CD8-positive, alpha-beta memory T cell (primary cell): Measurements from ENCODE around the gene MAPK8IP1. TPM values are rescaled to one million over a fixed set of nuclear protein-coding genes. Genes with fewer than 3 reads are reported as not detected.
A peak's percentile ranks its signal among the peaks of the same experiment; 100 is the strongest.

Experiments
- CTCF ChIA-PET: fragments of 350-600 bp; sonication (Branson Sonifier 250); formaldehyde crosslinking; loops from one replicate; lab custom pipeline; 2021; ENCODE audit warnings: antibody characterized with exemption; lab: Charles Lee
- POLR2A ChIA-PET: fragments of 350-600 bp; sonication (Branson Sonifier 250); formaldehyde crosslinking; loops from one replicate; lab custom pipeline; 2021; ENCODE audit warnings: antibody characterized with exemption; lab: Charles Lee
- DNase-seq, 5 donors: peaks; one replicate each; pipeline versions ENCODE4 v3.0.0 to v3.0.0-alpha.2; 2020 to 2022; ENCODE audit warnings: mixed read lengths in 1 of 5
- H3K27ac ChIP-seq: one replicate; pipeline ENCODE4 v1.7.0; 2013; ENCODE audit warnings: low read depth, mild to moderate bottlenecking, low read length, moderate library complexity
- H3K27me3 ChIP-seq: 2 replicates; pipeline ENCODE4 v1.7.0; 2013; ENCODE audit warnings: low read length, mild to moderate bottlenecking; ENCODE audit not compliant: insufficient read depth, poor library complexity, severe bottlenecking
- H3K36me3 ChIP-seq: 2 replicates; pipeline ENCODE4 v1.7.0; 2013; ENCODE audit warnings: mild to moderate bottlenecking, low read length, moderate library complexity; ENCODE audit not compliant: insufficient read depth
- H3K4me1 ChIP-seq: 2 replicates; pipeline ENCODE4 v1.7.0; 2013; ENCODE audit warnings: mild to moderate bottlenecking, low read length, moderate library complexity; ENCODE audit not compliant: insufficient read depth
- H3K4me3 ChIP-seq: 2 replicates; pipeline ENCODE4 v1.7.0; 2013; ENCODE audit warnings: mild to moderate bottlenecking, low read length
- H3K9me3 ChIP-seq: 2 replicates; pipeline ENCODE4 v1.7.0; 2013; ENCODE audit warnings: mild to moderate bottlenecking, low read length
- H3K27ac Mint-ChIP-seq, 8 donors: one replicate each; pipeline ENCODE4 v1.8.0; 2020 to 2021; ENCODE audit warnings: mixed read lengths in 8 of 8, mild to moderate bottlenecking in 6 of 8, inconsistent platforms in 3 of 8, moderate library complexity in 3 of 8
- H3K27me3 Mint-ChIP-seq, 2 donors: one replicate each; pipeline ENCODE4 v1.8.0; 2020 to 2021; ENCODE audit warnings: mixed read lengths in 2 of 2, mild to moderate bottlenecking in 1 of 2, moderate library complexity in 1 of 2
- H3K36me3 Mint-ChIP-seq, 3 donors: one replicate each; pipeline ENCODE4 v1.8.0; 2020 to 2021; ENCODE audit warnings: mixed read lengths in 3 of 3, inconsistent platforms in 1 of 3, mild to moderate bottlenecking in 1 of 3
- H3K4me1 Mint-ChIP-seq, 3 donors: one replicate each; pipeline ENCODE4 v1.8.0; 2020 to 2021; ENCODE audit warnings: mixed read lengths in 3 of 3, inconsistent platforms in 1 of 3, mild to moderate bottlenecking in 1 of 3
- H3K4me3 Mint-ChIP-seq, 7 donors: one replicate each; pipeline ENCODE4 v1.8.0; 2020 to 2021; ENCODE audit warnings: mixed read lengths in 7 of 7, mild to moderate bottlenecking in 6 of 7, moderate library complexity in 4 of 7, inconsistent platforms in 2 of 7
- H3K9me3 Mint-ChIP-seq, 5 donors: one replicate each; pipeline ENCODE4 v1.8.0; 2020 to 2022; ENCODE audit warnings: mixed read lengths in 5 of 5, mild to moderate bottlenecking in 3 of 5, moderate library complexity in 2 of 5, inconsistent platforms in 1 of 5
- polyA plus RNA-seq: library from polyadenylated mRNA; unstranded; fragments of 300-500 nt; fragmentation: Illumina TruSeq; gene quantifications from one replicate; pipeline ENCODE4 v1.2.3, GENCODE V29; 2021
- total RNA-seq, 2 experiments: library from RNA; stranded (reverse); gene quantifications; one replicate each; pipeline ENCODE4 v1.2.3, GENCODE V29; 2021

Gene MAPK8IP1
- total and polyA plus RNA-seq, 3 experiments from 2014 or later = 0.23 to 1.1 (median 0.98) TPM

- no peak overlapping the region for H3K4me3 Mint-ChIP-seq
- no peak for DNase-seq
- no peaks in the 10 kb centered on the region for H3K9me3 Mint-ChIP-seq
- H3K4me1 ChIP-seq = no peaks in the 10 kb centered on the region
- no peaks in the 10 kb centered on the region for H3K9me3 ChIP-seq
- no peaks in the 10 kb centered on the region for H3K4me1 Mint-ChIP-seq
- H3K36me3 Mint-ChIP-seq = peaks cover 0 to 73% (median 18%) of the 10 kb centered on the region in 3 donors
- no peaks in the 10 kb centered on the region for H3K27me3 Mint-ChIP-seq
- H3K27me3 ChIP-seq = no peaks in the 10 kb centered on the region
- no peak overlapping the region for H3K4me3 ChIP-seq
- ChIA-PET POLR2A (no interaction called here), CTCF (no interaction called here)
- peaks cover 23% of the 10 kb centered on the region for H3K36me3 ChIP-seq
- no peak overlapping the region for H3K27ac ChIP-seq
- peak overlapping the region in 1 of 8 donors; percentile 61 for H3K27ac Mint-ChIP-seq
Measured at GRCh38 chr11:45939836-45940235, 54.4 kb downstream of the MAPK8IP1 start.

DNA sequence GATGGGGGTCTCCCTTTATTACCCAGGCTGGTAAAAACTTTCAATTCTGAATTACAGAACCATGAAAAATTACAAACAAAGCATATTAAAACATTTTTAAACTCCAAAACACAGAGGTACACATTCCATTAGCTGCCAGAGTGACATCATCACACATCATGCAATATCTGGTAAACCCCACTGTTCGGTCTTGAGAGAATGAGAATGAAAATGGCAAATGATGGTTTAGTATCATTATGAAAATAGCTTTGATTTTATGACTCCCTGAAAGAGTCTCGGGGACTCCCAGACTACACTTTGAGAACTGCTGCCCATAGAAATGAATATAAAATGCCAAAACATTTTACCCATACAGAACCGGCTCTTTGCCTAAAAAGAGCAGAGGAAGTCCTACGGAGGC is 55.8 kb downstream of the MAPK8IP1 start:
- Mint-ChIP-seq H3K4me1 (no peaks in the 10 kb centered on the region), H3K27ac (peak overlapping the region in 3 of 8 donors; percentile 27 to 58 (median 46)), H3K4me3 (no peak overlapping the region), H3K36me3 (peaks cover 6 to 73% (median 21%) of the 10 kb centered on the region in 3 donors), H3K27me3 (no peaks in the 10 kb centered on the region), H3K9me3 (no peaks in the 10 kb centered on the region)
- Histone ChIP-seq H3K27me3 (no peaks in the 10 kb centered on the region), H3K4me3 (no peak overlapping the region), H3K27ac (no peak overlapping the region), H3K36me3 (peaks cover 22% of the 10 kb centered on the region), H3K4me1 (no peaks in the 10 kb centered on the region), H3K9me3 (no peaks in the 10 kb centered on the region)
- POLR2A ChIA-PET = no interaction called here
- CTCF ChIA-PET = no interaction called here
- DNase-seq = no peak

- no peak for DNase-seq
- no peaks in the 10 kb centered on the region for H3K4me1 ChIP-seq
- Mint-ChIP-seq H3K9me3 (no peaks in the 10 kb centered on the region), H3K27ac (peak overlapping the region in 3 of 8 donors; percentile 5 to 30 (median 20)), H3K27me3 (no peaks in the 10 kb centered on the region), H3K36me3 (peaks cover 6 to 76% (median 16%) of the 10 kb centered on the region in 3 donors), H3K4me3 (no peak overlapping the region), H3K4me1 (no peaks in the 10 kb centered on the region)
- H3K4me3 ChIP-seq = no peak overlapping the region
- H3K36me3 ChIP-seq = peaks cover 27% of the 10 kb centered on the region
- POLR2A ChIA-PET = no interaction called here
- H3K27ac ChIP-seq = no peak overlapping the region
- H3K9me3 ChIP-seq = no peaks in the 10 kb centered on the region
- CTCF ChIA-PET = no interaction called here
- H3K27me3 ChIP-seq = no peaks in the 10 kb centered on the region
Measured at GRCh38 chr11:45942381-45942780, 56.9 kb downstream of the MAPK8IP1 start.

- H3K27ac Mint-ChIP-seq = peak overlapping the region in 2 of 8 donors; percentile 39 to 90
- CTCF ChIA-PET = no interaction called here
- no peaks in the 10 kb centered on the region for H3K27me3 ChIP-seq
Measured at GRCh38 chr11:45945397-45945999, 60.0 kb downstream of the MAPK8IP1 start.

DNA sequence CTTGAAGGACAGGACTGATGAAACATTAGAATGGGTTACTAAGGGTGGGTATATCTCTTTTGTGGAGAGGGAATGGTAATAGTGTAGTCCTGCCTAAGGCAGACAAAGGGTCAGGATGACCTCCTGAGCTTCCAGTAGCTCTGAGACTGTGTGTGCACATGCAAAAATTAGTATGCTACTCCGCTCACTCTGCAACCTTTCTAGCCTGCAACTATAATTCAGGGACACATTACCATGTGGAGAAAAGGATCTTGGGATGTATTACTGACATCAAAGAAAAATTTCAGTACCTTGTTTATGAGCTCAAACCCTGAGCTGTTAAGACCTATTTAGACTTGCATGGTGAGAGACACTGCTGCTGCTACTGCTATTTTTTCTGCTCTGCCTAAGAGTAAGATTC is 62.4 kb downstream of the MAPK8IP1 start:
- CTCF ChIA-PET = interaction anchor here (3.3 kb wide), 1 partner anchor 17 kb away, joined by 18 read pairs; no protein-coding TSS in a partner anchor
- no peak overlapping the region for H3K27ac Mint-ChIP-seq
- no peaks in the 10 kb centered on the region for H3K4me1 Mint-ChIP-seq
- H3K9me3 Mint-ChIP-seq = no peaks in the 10 kb centered on the region
- Histone ChIP-seq H3K27me3 (no peaks in the 10 kb centered on the region), H3K27ac (no peak overlapping the region), H3K4me3 (no peak overlapping the region), H3K36me3 (peaks cover 42% of the 10 kb centered on the region), H3K9me3 (no peaks in the 10 kb centered on the region), H3K4me1 (no peaks in the 10 kb centered on the region)
- POLR2A ChIA-PET = no interaction called here
- H3K36me3 Mint-ChIP-seq = peaks cover 6 to 94% (median 10%) of the 10 kb centered on the region in 3 donors
- H3K4me3 Mint-ChIP-seq = no peak overlapping the region
- H3K27me3 Mint-ChIP-seq = no peaks in the 10 kb centered on the region
- DNase-seq = no peak

More at GRCh38 chr11:45945397-45945999, 60.0 kb downstream of the MAPK8IP1 start:
- POLR2A ChIA-PET = no interaction called here
- peaks cover 6 to 91% (median 18%) of the 10 kb centered on the region in 3 donors for H3K36me3 Mint-ChIP-seq
- DNase-seq = no peak
- no peaks in the 10 kb centered on the region for H3K9me3 ChIP-seq
- no peak overlapping the region for H3K27ac ChIP-seq
- peaks cover 45% of the 10 kb centered on the region for H3K36me3 ChIP-seq
- no peak overlapping the region for H3K4me3 ChIP-seq
- H3K27me3 Mint-ChIP-seq = no peaks in the 10 kb centered on the region
- H3K4me3 Mint-ChIP-seq = no peak overlapping the region
- H3K9me3 Mint-ChIP-seq = no peaks in the 10 kb centered on the region
- H3K4me1 ChIP-seq = no peaks in the 10 kb centered on the region
- no peaks in the 10 kb centered on the region for H3K4me1 Mint-ChIP-seq

DNA sequence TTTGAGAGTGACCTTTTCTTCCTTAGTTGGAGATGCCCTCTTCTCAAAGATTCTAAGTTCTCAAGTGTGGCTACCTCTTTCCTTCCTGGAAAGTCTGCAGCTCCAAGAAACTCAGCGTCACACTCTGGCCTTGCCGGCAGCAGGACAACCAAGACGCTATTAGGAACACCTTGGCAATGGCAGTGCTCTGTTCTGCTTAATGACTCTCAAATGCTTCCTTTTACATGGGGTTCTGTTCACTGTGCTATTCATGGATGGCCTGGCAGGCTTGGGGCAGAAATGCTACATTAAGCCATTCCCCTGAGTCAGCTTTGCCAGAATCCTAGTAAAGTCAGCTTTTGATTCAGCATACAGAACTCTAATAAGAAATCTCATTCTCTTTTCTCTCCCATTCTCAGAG is 62.9 kb downstream of the MAPK8IP1 start:
- Histone ChIP-seq H3K9me3 (no peaks in the 10 kb centered on the region), H3K4me3 (no peak overlapping the region), H3K27me3 (no peaks in the 10 kb centered on the region), H3K36me3 (peaks cover 42% of the 10 kb centered on the region), H3K27ac (no peak overlapping the region), H3K4me1 (no peaks in the 10 kb centered on the region)
- H3K27me3 Mint-ChIP-seq = no peaks in the 10 kb centered on the region
- CTCF ChIA-PET = interaction anchor here (3.3 kb wide), 1 partner anchor 17 kb away, joined by 18 read pairs; no protein-coding TSS in a partner anchor
- no peak overlapping the region for H3K27ac Mint-ChIP-seq
- H3K9me3 Mint-ChIP-seq = no peaks in the 10 kb centered on the region
- DNase-seq = no peak
- POLR2A ChIA-PET = no interaction called here
- peaks cover 6 to 94% (median 11%) of the 10 kb centered on the region in 3 donors for H3K36me3 Mint-ChIP-seq
- H3K4me3 Mint-ChIP-seq = no peak overlapping the region
- H3K4me1 Mint-ChIP-seq = no peaks in the 10 kb centered on the region

- H3K27ac ChIP-seq = no peak overlapping the region
- Mint-ChIP-seq H3K4me1 (no peaks in the 10 kb centered on the region), H3K4me3 (no peak overlapping the region), H3K9me3 (no peaks in the 10 kb centered on the region), H3K27me3 (no peaks in the 10 kb centered on the region), H3K27ac (peak overlapping the region in 1 of 8 donors; percentile 58), H3K36me3 (peaks cover 6 to 86% (median 11%) of the 10 kb centered on the region in 3 donors)
- CTCF ChIA-PET = interaction anchor here (3.3 kb wide), 1 partner anchor 15 kb away, joined by 18 read pairs; no protein-coding TSS in a partner anchor
- H3K36me3 ChIP-seq = peaks cover 42% of the 10 kb centered on the region
- H3K4me1 ChIP-seq = no peaks in the 10 kb centered on the region
- no peaks in the 10 kb centered on the region for H3K27me3 ChIP-seq
- H3K9me3 ChIP-seq = no peaks in the 10 kb centered on the region
- POLR2A ChIA-PET = no interaction called here
- no peak overlapping the region for H3K4me3 ChIP-seq
- DNase-seq = no peak
Measured at GRCh38 chr11:45949992-45950407, 64.5 kb downstream of the MAPK8IP1 start.
